Measurements from ENCODE around the gene DHX16.
"Not testable (repeated sequence)": the region's sequence is repeated elsewhere in the genome, so short reads cannot be mapped to it uniquely, and the experiment has no call there.

The DHX16 gene

GRCh38 chr6:30678964-30679726 lies 6.3 kb upstream of the DHX16 start:
- peak; percentile 77 for DNase-seq (ENCODE audit: low read depth)

GRCh38 chr6:30676660-30677285 lies 4.0 kb upstream of the DHX16 start:
- DNase-seq (ENCODE audit: low read depth): no peak

- no peak for DNase-seq (ENCODE audit: low read depth)
These were observed 1.9 kb downstream of the DHX16 start for GRCh38 chr6:30670760-30671527.

- peak; percentile 65 for DNase-seq (ENCODE audit: low read depth)
These were observed 6.5 kb downstream of the DHX16 start for GRCh38 chr6:30666300-30666699.

GRCh38 chr6:30664994-30665767 lies 7.6 kb downstream of the DHX16 start:
- DNase-seq (ENCODE audit: low read depth): no peak

GRCh38 chr6:30657922-30658321 lies 14.9 kb downstream of the DHX16 start:
- not testable (repeated sequence) for DNase-seq (ENCODE audit: low read depth)

GRCh38 chr6:30657454-30657853 lies 15.4 kb downstream of the DHX16 start:
- DNase-seq (ENCODE audit: low read depth): no peak

- no peak for DNase-seq (ENCODE audit: low read depth)
These were observed 16.3 kb downstream of the DHX16 start for GRCh38 chr6:30656513-30656912.

- DNase-seq (ENCODE audit: low read depth): no peak
These were observed 17.1 kb downstream of the DHX16 start for GRCh38 chr6:30655743-30656094.

- no peak for DNase-seq (ENCODE audit: low read depth)
These were observed 17.7 kb downstream of the DHX16 start for GRCh38 chr6:30654798-30655742.

GRCh38 chr6:30651143-30651542 lies 21.7 kb downstream of the DHX16 start:
- DNase-seq (ENCODE audit: low read depth): no peak

GRCh38 chr6:30647242-30648116 lies 25.3 kb downstream of the DHX16 start:
- peak; percentile 46 for DNase-seq (ENCODE audit: low read depth)

- peak; percentile 91 for DNase-seq (ENCODE audit: low read depth)
These were observed 26.2 kb downstream of the DHX16 start, which contains the start of gene C6orf136 for GRCh38 chr6:30646450-30647241. Gene C6orf136, plus strand, starts transcription at chr6:30647133. Its CDS starts 99 bp downstream, at chr6:30647232.

- DNase-seq (ENCODE audit: low read depth): no peak
These were observed 26.8 kb downstream of the DHX16 start for GRCh38 chr6:30645989-30646388.

GRCh38 chr6:30644769-30645168 lies 28.0 kb downstream of the DHX16 start:
- no peak for DNase-seq (ENCODE audit: low read depth)

- DNase-seq (ENCODE audit: low read depth): no peak
These were observed 29.1 kb downstream of the DHX16 start for GRCh38 chr6:30643656-30644055.

GRCh38 chr6:30641048-30641447 lies 31.8 kb downstream of the DHX16 start:
- DNase-seq (ENCODE audit: low read depth): no peak

GRCh38 chr6:30640481-30640880 lies 32.3 kb downstream of the DHX16 start:
- no peak for DNase-seq (ENCODE audit: low read depth)

GRCh38 chr6:30635834-30636233 lies 37.0 kb downstream of the DHX16 start:
- DNase-seq (ENCODE audit: low read depth): no peak

Data from iris pigment epithelial cell (primary cell).